CD4-positive, alpha-beta T cell treated with Interleukin-17A for 4 hours (primary cell): ENCODE results near the gene PTGDS.
"Not testable (repeated sequence)": the region's sequence is repeated elsewhere in the genome, so short reads cannot be mapped to it uniquely, and the experiment has no call there.

Experiments
- DNase-seq: peaks from one replicate; pipeline ENCODE4 v3.0.0-alpha.2; 2020; ENCODE audit warnings: mixed read lengths

PTGDS gene

GRCh38 chr9:136992819-136993369 is 15.6 kb downstream of the PTGDS start:
- DNase-seq: no peak

- DNase-seq: no peak
Observed at GRCh38 chr9:136994180-136994887, 17.0 kb downstream of the PTGDS start.

GRCh38 chr9:136994888-136995230 is 17.6 kb downstream of the PTGDS start:
- no peak for DNase-seq

- no peak for DNase-seq
Observed at GRCh38 chr9:136995362-136995761, 18.1 kb downstream of the PTGDS start.

GRCh38 chr9:136995772-136996311 is 18.5 kb downstream of the PTGDS start:
- no peak for DNase-seq

GRCh38 chr9:136996361-136997292 is 19.3 kb downstream of the PTGDS start, which contains the start of gene CLIC3:
CLIC3 (minus strand) TSS chr9:136996568; CDS start chr9:136996543, 25 bp downstream.
- peak; percentile 69 for DNase-seq

GRCh38 chr9:136997371-136997770 is 20.1 kb downstream of the PTGDS start:
- no peak for DNase-seq

GRCh38 chr9:136997830-136998234 is 20.5 kb downstream of the PTGDS start:
- peak; percentile 43 for DNase-seq

GRCh38 chr9:137000177-137000930 is 23.1 kb downstream of the PTGDS start:
- DNase-seq: no peak

- no peak for DNase-seq
Observed at GRCh38 chr9:137001857-137002645, 24.7 kb downstream of the PTGDS start.

GRCh38 chr9:137002646-137003041 is 25.3 kb downstream of the PTGDS start:
- DNase-seq: no peak

GRCh38 chr9:137004285-137004684 is 27.0 kb downstream of the PTGDS start:
- not testable (repeated sequence) for DNase-seq

GRCh38 chr9:137006116-137007003 is 29.1 kb downstream of the PTGDS start:
- no peak for DNase-seq

- no peak for DNase-seq
Observed at GRCh38 chr9:137007108-137007815, 30.0 kb downstream of the PTGDS start.

GRCh38 chr9:137007816-137008270 is 30.5 kb downstream of the PTGDS start:
- DNase-seq: no peak

- DNase-seq: no peak
Observed at GRCh38 chr9:137008312-137008711, 31.0 kb downstream of the PTGDS start.

GRCh38 chr9:137009217-137009616 is 31.9 kb downstream of the PTGDS start:
- no peak for DNase-seq

- no peak for DNase-seq
Observed at GRCh38 chr9:137009938-137010732, 32.8 kb downstream of the PTGDS start.

GRCh38 chr9:137011156-137011555 is 33.9 kb downstream of the PTGDS start:
- DNase-seq: no peak
